Tibial nerve (tissue), 4 donors: Measurements from ENCODE around the gene CARD11. TPM values are rescaled to one million over a fixed set of nuclear protein-coding genes. Genes with fewer than 3 reads are reported as not detected.

Source experiments
- DNase-seq, 2 donors: peaks; one replicate each; pipeline ENCODE4 v3.0.0-alpha.2; 2019; ENCODE audit warnings: low spot score in 2 of 2
- H3K27ac ChIP-seq, 4 donors: fragments of 200-600 bp; sonication (generic) in 3 of 4; one replicate each; pipeline ENCODE4 v1.5.1; 2017 to 2019; ENCODE audit warnings: mild to moderate bottlenecking in 1 of 4
- H3K27me3 ChIP-seq, 2 donors: fragments of 200-600 bp; sonication (generic) in 1 of 2; one replicate each; pipeline versions ENCODE4 v1.5.1 to v1.6.0; 2017 to 2019
- H3K36me3 ChIP-seq, 3 donors: fragments of 200-600 bp; sonication (generic); one replicate each; pipeline ENCODE4 v1.5.1; 2018 to 2019
- H3K4me1 ChIP-seq, 4 donors: fragments of 200-600 bp; sonication (generic) in 3 of 4; one replicate each; pipeline ENCODE4 v1.5.1; 2017 to 2019
- H3K4me3 ChIP-seq, 4 donors: fragments of 200-600 bp; sonication (generic) in 3 of 4; one replicate each; pipeline ENCODE4 v1.5.1; 2017 to 2019; ENCODE audit warnings: mild to moderate bottlenecking in 1 of 4, moderate library complexity in 1 of 4
- H3K9me3 ChIP-seq, 4 donors: fragments of 200-600 bp; sonication (generic) in 3 of 4; one replicate each; pipeline ENCODE4 v1.5.1; 2017 to 2019
- EP300 ChIP-seq, 2 donors: sonication (generic); formaldehyde crosslinking; IDR thresholded peaks; one replicate each; pipeline ENCODE4 v1.6.1; 2017; ENCODE audit warnings: antibody characterized with exemption in 2 of 2, mild to moderate bottlenecking in 1 of 2
- POLR2A ChIP-seq, 2 donors: fragments of 450-650 bp; IDR thresholded peaks; one replicate each; pipeline ENCODE4 v1.6.1; 2017; ENCODE audit warnings: antibody characterized with exemption in 2 of 2, mild to moderate bottlenecking in 2 of 2, moderate library complexity in 2 of 2
- WGBS, 2 donors: methylation state at CpG; one replicate each; pipeline ENCODE4 v1.1.5; 2018; 5-methylcytosine and 5-hydroxymethylcytosine counted together
- total RNA-seq, 4 donors: library from RNA; depleted of rRNA; stranded (reverse); fragments of >200 nt; gene quantifications; one replicate each; pipeline ENCODE4 v1.1.0, GENCODE V29; 2016
- TF ChIP-seq, protein P1 (sequence below), 5 experiments: fragments of 200-600 bp in 3 of 5; fragments of 450-650 bp in 2 of 5; sonication (generic) in 3 of 5; IDR thresholded peaks; one replicate each; pipeline ENCODE4 v1.5.1; 2016 to 2019; ENCODE audit warnings: antibody characterized with exemption in 5 of 5, mild to moderate bottlenecking in 3 of 5, moderate library complexity in 2 of 5

CARD11 gene
- total RNA-seq, 4 donors from 2014 or later: 2.0 to 4.8 (median 3.1) TPM

DNA sequence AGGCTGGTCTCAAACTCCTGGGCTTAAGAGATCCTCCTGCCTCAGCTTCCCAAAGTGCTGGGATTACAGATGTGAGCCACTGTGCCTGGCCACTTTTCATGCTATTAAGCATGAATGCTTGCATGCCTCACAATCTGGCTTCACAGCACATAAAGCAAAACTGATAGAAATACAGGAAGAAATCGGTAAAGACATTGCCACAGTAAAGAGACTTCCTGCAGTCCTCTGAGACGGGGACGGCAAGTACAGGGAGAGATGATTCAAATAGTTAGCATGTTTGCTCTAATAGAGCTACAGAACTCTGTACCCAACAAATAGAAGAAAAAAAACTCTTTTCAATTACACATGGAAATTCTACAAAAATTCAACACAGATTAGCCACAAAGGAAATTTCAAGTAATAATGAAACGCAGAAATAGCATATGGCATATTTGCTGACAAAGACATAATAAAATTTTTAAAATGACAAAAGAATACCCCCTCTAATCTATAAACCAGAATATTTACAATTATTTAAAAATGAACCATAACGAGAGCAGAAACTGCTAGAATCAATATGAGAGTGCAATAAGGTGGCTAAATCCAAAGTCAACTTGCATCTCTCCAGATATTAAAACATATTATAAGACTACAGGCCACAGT is 32.3 kb downstream of the CARD11 start:
- no peaks in the 10 kb centered on the region for H3K27me3 ChIP-seq
- no peaks in the 10 kb centered on the region for H3K36me3 ChIP-seq
- WGBS, 2 donors: 64 to 66% methylated on average over 5 of the region's 5 CpGs
- no peak for DNase-seq
- no peak overlapping the region for H3K4me3 ChIP-seq
- no peak overlapping the region for H3K27ac ChIP-seq
- TF ChIP-seq, protein P1, sequence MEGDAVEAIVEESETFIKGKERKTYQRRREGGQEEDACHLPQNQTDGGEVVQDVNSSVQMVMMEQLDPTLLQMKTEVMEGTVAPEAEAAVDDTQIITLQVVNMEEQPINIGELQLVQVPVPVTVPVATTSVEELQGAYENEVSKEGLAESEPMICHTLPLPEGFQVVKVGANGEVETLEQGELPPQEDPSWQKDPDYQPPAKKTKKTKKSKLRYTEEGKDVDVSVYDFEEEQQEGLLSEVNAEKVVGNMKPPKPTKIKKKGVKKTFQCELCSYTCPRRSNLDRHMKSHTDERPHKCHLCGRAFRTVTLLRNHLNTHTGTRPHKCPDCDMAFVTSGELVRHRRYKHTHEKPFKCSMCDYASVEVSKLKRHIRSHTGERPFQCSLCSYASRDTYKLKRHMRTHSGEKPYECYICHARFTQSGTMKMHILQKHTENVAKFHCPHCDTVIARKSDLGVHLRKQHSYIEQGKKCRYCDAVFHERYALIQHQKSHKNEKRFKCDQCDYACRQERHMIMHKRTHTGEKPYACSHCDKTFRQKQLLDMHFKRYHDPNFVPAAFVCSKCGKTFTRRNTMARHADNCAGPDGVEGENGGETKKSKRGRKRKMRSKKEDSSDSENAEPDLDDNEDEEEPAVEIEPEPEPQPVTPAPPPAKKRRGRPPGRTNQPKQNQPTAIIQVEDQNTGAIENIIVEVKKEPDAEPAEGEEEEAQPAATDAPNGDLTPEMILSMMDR (IDR thresholded peaks at IDR 0.05): no peak
- TF ChIP-seq POLR2A (IDR thresholded peaks at IDR 0.05) (no peak), EP300 (IDR thresholded peaks at IDR 0.05) (no peak)
- no peaks in the 10 kb centered on the region for H3K4me1 ChIP-seq
- H3K9me3 ChIP-seq: peaks cover 0 to 28% (median 0%) of the 10 kb centered on the region in 4 donors

DNA sequence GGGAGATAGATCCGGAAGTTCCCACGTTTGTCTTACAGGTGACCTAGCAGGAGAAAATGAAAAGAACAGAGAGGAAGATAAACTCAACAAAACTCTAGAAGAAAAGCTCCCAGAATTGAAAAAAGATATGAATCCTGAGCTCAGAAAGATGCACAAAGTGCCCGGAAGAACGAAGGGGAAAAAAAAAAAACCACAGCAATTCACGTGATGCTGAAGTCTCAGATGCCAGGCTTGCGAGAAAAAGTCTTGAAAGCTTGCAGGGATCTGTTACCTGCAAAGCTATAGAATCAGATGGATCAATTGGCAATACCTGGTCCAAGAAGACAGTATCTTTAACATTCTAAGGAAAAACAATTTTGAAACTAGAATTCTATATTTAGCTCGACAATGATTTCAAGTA is 33.5 kb downstream of the CARD11 start:
- WGBS, 2 donors: 80 to 84% methylated on average over 7 of the region's 7 CpGs
- Histone ChIP-seq H3K27ac (no peak overlapping the region), H3K36me3 (no peaks in the 10 kb centered on the region), H3K9me3 (peaks cover 0 to 28% (median 0%) of the 10 kb centered on the region in 4 donors), H3K4me3 (no peak overlapping the region), H3K27me3 (no peaks in the 10 kb centered on the region), H3K4me1 (no peaks in the 10 kb centered on the region)
- TF ChIP-seq POLR2A (IDR thresholded peaks at IDR 0.05) (no peak), EP300 (IDR thresholded peaks at IDR 0.05) (no peak)
- TF ChIP-seq, protein P1 (IDR thresholded peaks at IDR 0.05): no peak
- DNase-seq: no peak

DNA sequence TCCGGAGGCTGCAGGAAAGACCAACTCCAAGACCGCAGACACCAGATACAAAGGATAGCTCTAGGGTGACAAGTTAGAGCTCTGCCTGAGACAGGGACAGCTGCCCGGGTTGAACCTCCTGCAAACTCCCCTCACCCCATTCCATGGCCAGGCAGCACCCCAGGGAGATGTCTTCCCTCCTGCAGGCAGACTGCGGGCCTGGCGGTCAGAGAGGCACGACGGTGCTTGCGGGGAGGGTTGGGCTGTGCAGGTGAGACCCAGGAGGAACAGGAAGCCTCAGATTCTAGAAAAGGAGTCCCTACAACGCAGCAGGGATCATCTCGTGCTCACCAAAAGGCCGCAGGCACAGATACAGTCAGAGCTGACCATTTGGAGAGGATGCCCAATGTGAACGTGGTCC is 34.6 kb downstream of the CARD11 start:
- Histone ChIP-seq H3K27ac (no peak overlapping the region), H3K4me1 (no peaks in the 10 kb centered on the region), H3K9me3 (peaks cover 0 to 23% (median 0%) of the 10 kb centered on the region in 4 donors), H3K27me3 (no peaks in the 10 kb centered on the region), H3K4me3 (no peak overlapping the region), H3K36me3 (no peaks in the 10 kb centered on the region)
- WGBS, 2 donors: 92 to 96% methylated on average over 12 of the region's 12 CpGs
- no peak for DNase-seq
- TF ChIP-seq, protein P1 (IDR thresholded peaks at IDR 0.05): no peak
- TF ChIP-seq POLR2A (IDR thresholded peaks at IDR 0.05): no peak
- no peak for TF ChIP-seq EP300 (IDR thresholded peaks at IDR 0.05)

DNA sequence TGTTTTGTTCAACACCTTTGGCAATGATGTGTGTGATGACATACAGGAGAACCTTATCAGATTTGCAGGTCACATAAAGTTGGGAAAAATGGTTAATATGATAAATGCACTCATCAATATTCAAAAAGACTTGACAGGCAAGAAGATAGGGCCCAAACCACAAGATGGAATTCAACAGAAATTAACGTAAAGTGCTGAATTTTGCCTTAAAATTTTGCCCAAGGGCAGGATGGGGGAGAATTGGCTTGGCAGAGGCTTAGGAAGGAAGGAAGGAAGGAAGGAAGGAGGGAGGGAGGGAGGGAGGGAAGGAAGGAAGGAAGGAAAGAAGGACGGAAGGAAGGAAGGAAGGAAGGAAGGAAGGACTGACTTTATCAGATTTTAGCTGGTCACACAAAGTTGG is 35.3 kb downstream of the CARD11 start:
- WGBS, 2 donors: 82 to 83% methylated on average over 2 of the region's 2 CpGs
- no peaks in the 10 kb centered on the region for H3K27me3 ChIP-seq
- DNase-seq: no peak
- H3K9me3 ChIP-seq: peaks cover 0 to 17% (median 0%) of the 10 kb centered on the region in 4 donors
- no peak overlapping the region for H3K4me3 ChIP-seq
- TF ChIP-seq, protein P1 (IDR thresholded peaks at IDR 0.05): no peak
- no peak for TF ChIP-seq EP300 (IDR thresholded peaks at IDR 0.05)
- TF ChIP-seq POLR2A (IDR thresholded peaks at IDR 0.05): no peak
- no peaks in the 10 kb centered on the region for H3K36me3 ChIP-seq
- no peaks in the 10 kb centered on the region for H3K4me1 ChIP-seq
- no peak overlapping the region for H3K27ac ChIP-seq

DNA sequence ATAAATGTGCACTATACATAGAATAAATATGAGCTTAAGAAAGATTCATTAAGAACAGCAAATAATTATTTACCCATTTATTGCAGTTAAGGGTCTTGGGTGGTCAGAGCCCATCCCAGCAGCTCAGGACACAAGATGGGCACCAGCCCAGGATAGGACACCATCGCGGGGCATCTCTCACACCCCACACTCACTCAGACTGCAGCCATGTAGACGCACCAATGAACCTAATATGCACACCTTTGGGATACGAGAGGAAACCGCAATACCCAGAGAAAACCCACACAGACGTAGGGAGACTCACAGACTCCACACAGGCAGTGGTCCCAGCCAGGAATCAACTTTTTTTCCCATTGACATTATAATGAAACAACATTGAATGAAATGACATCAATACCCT is 36.0 kb downstream of the CARD11 start:
- H3K27me3 ChIP-seq: no peaks in the 10 kb centered on the region
- H3K4me3 ChIP-seq: no peak overlapping the region
- TF ChIP-seq POLR2A (IDR thresholded peaks at IDR 0.05): no peak
- no peak for TF ChIP-seq EP300 (IDR thresholded peaks at IDR 0.05)
- TF ChIP-seq, protein P1 (IDR thresholded peaks at IDR 0.05): no peak
- DNase-seq: no peak
- WGBS, 2 donors: 95 to 96% methylated on average over 6 of the region's 6 CpGs
- H3K36me3 ChIP-seq: no peaks in the 10 kb centered on the region
- no peaks in the 10 kb centered on the region for H3K4me1 ChIP-seq
- peaks cover 0 to 11% (median 0%) of the 10 kb centered on the region in 4 donors for H3K9me3 ChIP-seq
- no peak overlapping the region for H3K27ac ChIP-seq
